ENCODE data around the gene BICDL1. TPM values are rescaled to one million over a fixed set of nuclear protein-coding genes. Genes with fewer than 3 reads are reported as not detected.

BICDL1 gene
- total and polyA plus RNA-seq, 10 of the 15 experiments (the other 5 are each of a cell fraction or from before 2014, with no cell fraction given): 0.72 to 12.3 (median 4.2) TPM

GRCh38 chr12:119942386-119942785 is 46.6 kb upstream of the BICDL1 start:
- POLR2A ChIA-PET: no interaction called here
- no TSS peak for BruUV-seq (replicated peaks)
- no peak for FAIRE-seq
- Histone ChIP-seq H3K36me3 (ENCODE audit: control insufficient read depth in 2 of 2, insufficient read depth in 2 of 2, low read length in 1 of 2) (no peaks in the 10 kb centered on the region), H3K9ac (ENCODE audit: control insufficient read depth, insufficient read depth, low read length) (no peak overlapping the region), H3K27me3 (replicated peaks in 1 of 2; ENCODE audit: control insufficient read depth in 2 of 2, insufficient read depth in 2 of 2, low read length in 1 of 2) (no peaks in the 10 kb centered on the region; a peak in 1 of 4 replicates), H3K79me2 (ENCODE audit: control insufficient read depth, insufficient read depth, low read length) (no peaks in the 10 kb centered on the region), H3K4me1 (ENCODE audit: control insufficient read depth, insufficient read depth, low read length) (no peaks in the 10 kb centered on the region), H4K20me1 (ENCODE audit: control insufficient read depth, insufficient read depth) (no peaks in the 10 kb centered on the region), H3K9me3 (replicated peaks; ENCODE audit: control insufficient read depth, insufficient read depth, low read length) (no peaks in the 10 kb centered on the region), H3K4me2 (ENCODE audit: control insufficient read depth, insufficient read depth) (no peak overlapping the region), H3K4me3 (no peak overlapping the region), H2AFZ (ENCODE audit: control insufficient read depth, low read depth, low read length) (no peak overlapping the region), H3K27ac (ENCODE audit: control insufficient read depth, insufficient read depth) (no peak overlapping the region)
- TF ChIP-seq FOS (IDR thresholded peaks at IDR 0.05; ENCODE audit: borderline replicate concordance, extremely low read depth, insufficient read length) (no peak), ZBTB4 (CRISPR knock-in tag; IDR thresholded peaks at IDR 0.05) (no peak)
- no peak for ATAC-seq
- intact Hi-C loops (cut with micrococcal nuclease; ENCODE audit: unreplicated experiment): no loop called here
- SMC1A ChIA-PET (ENCODE audit: uncharacterized antibody, unreplicated experiment): no interaction called here
- in situ Hi-C loops (cut with MboI): no loop called here
- WGBS (ENCODE audit: insufficient coverage, insufficient replicate concordance, low lambda C conversion rate, missing lambda C conversion rate): 39% methylated on average over 7 of the region's 7 CpGs
- RAD21 ChIA-PET (ENCODE audit: unreplicated experiment): no interaction called here
- no peak for DNase-seq (ENCODE audit: low read depth, low spot score)
- CTCF ChIA-PET: interaction anchor here (0.6 kb wide), 1 partner anchor 1085 kb away, joined by 3 read pairs; no protein-coding TSS in a partner anchor

GRCh38 chr12:119946213-119946612 is 42.8 kb upstream of the BICDL1 start:
- no TSS peak for BruUV-seq (replicated peaks)
- SMC1A ChIA-PET (ENCODE audit: uncharacterized antibody, unreplicated experiment): no interaction called here
- POLR2A ChIA-PET: interaction anchor here (0.6 kb wide), 1 partner anchor 78 kb away, joined by 6 read pairs; no protein-coding TSS in a partner anchor
- H3K4me1 ChIP-seq (ENCODE audit: control insufficient read depth, insufficient read depth, low read length): no peaks in the 10 kb centered on the region
- no peaks in the 10 kb centered on the region for H3K9me3 ChIP-seq (replicated peaks; ENCODE audit: control insufficient read depth, insufficient read depth, low read length)
- DNase-seq (ENCODE audit: low read depth, low spot score): no peak
- intact Hi-C loops (cut with micrococcal nuclease; ENCODE audit: unreplicated experiment) (no loop called here), in situ Hi-C loops (cut with MboI) (no loop called here)
- no peaks in the 10 kb centered on the region for H3K36me3 ChIP-seq (ENCODE audit: control insufficient read depth in 2 of 2, insufficient read depth in 2 of 2, low read length in 1 of 2)
- RAD21 ChIA-PET (ENCODE audit: unreplicated experiment): no interaction called here
- H3K4me2 ChIP-seq (ENCODE audit: control insufficient read depth, insufficient read depth): no peak overlapping the region
- 65% methylated on average over 6 of the region's 6 CpGs for WGBS (ENCODE audit: insufficient coverage, insufficient replicate concordance, low lambda C conversion rate, missing lambda C conversion rate)
- FAIRE-seq: no peak
- no peaks in the 10 kb centered on the region for H4K20me1 ChIP-seq (ENCODE audit: control insufficient read depth, insufficient read depth)
- no peaks in the 10 kb centered on the region; a peak in 1 of 4 replicates for H3K27me3 ChIP-seq (replicated peaks in 1 of 2; ENCODE audit: control insufficient read depth in 2 of 2, insufficient read depth in 2 of 2, low read length in 1 of 2)
- H3K9ac ChIP-seq (ENCODE audit: control insufficient read depth, insufficient read depth, low read length): no peak overlapping the region
- ATAC-seq: no peak
- H3K79me2 ChIP-seq (ENCODE audit: control insufficient read depth, insufficient read depth, low read length): no peaks in the 10 kb centered on the region
- no peak overlapping the region for H2AFZ ChIP-seq (ENCODE audit: control insufficient read depth, low read depth, low read length)
- CTCF ChIA-PET: interaction anchor here (1.4 kb wide), 1 partner anchor 141 kb away, joined by 3 read pairs; no protein-coding TSS in a partner anchor
- H3K27ac ChIP-seq (ENCODE audit: control insufficient read depth, insufficient read depth): no peak overlapping the region
- H3K4me3 ChIP-seq: no peak overlapping the region
- TF ChIP-seq MTA2 (IDR thresholded peaks at IDR 0.05; ENCODE audit: low read depth) (no peak), SMAD5 (IDR thresholded peaks at IDR 0.05; ENCODE audit: low read depth) (no peak), SMC3 (IDR thresholded peaks at IDR 0.05; ENCODE audit: borderline replicate concordance, low read length) (no peak), DPF2 (IDR thresholded peaks at IDR 0.05) (no peak), NFYB (IDR thresholded peaks at IDR 0.05; ENCODE audit: insufficient read depth, low read depth, low read length) (no peak), MXI1 (IDR thresholded peaks at IDR 0.05; ENCODE audit: low read depth, low read length) (no peak), CREB1 (IDR thresholded peaks at IDR 0.05; ENCODE audit: low read depth) (no peak), IRF3 (IDR thresholded peaks at IDR 0.05) (no peak), SUZ12 (IDR thresholded peaks at IDR 0.05; ENCODE audit: unreplicated experiment) (no peak), STAT1 (conservative IDR thresholded peaks at IDR 0.05) (no peak)
